ENCODE measurements around the gene TTC38.
"Not testable (repeated sequence)": the region's sequence is repeated elsewhere in the genome, so short reads cannot be mapped to it uniquely, and the experiment has no call there.

The TTC38 gene

GRCh38 chr22:46297151-46297812 lies 29.5 kb downstream of the TTC38 start:
- DNase-seq = peak; percentile 50

GRCh38 chr22:46299101-46299500 lies 31.3 kb downstream of the TTC38 start:
- no peak for DNase-seq

GRCh38 chr22:46300491-46300890 lies 32.7 kb downstream of the TTC38 start:
- no peak for DNase-seq

GRCh38 chr22:46303347-46303965 lies 35.6 kb downstream of the TTC38 start:
- DNase-seq = no peak

GRCh38 chr22:46308283-46308988 lies 40.6 kb downstream of the TTC38 start:
- no peak for DNase-seq

GRCh38 chr22:46309526-46310085 lies 41.8 kb downstream of the TTC38 start:
- DNase-seq = no peak

- no peak for DNase-seq
Observed at GRCh38 chr22:46312056-46312455, 44.2 kb downstream of the TTC38 start.

- DNase-seq = not testable (repeated sequence)
Observed at GRCh38 chr22:46312848-46313247, 45.0 kb downstream of the TTC38 start.

GRCh38 chr22:46315976-46316375 lies 48.2 kb downstream of the TTC38 start:
- DNase-seq = no peak

GRCh38 chr22:46317646-46318045 lies 49.8 kb downstream of the TTC38 start:
- DNase-seq = no peak

GRCh38 chr22:46318576-46318975 lies 50.8 kb downstream of the TTC38 start:
- DNase-seq = no peak

- no peak for DNase-seq
Observed at GRCh38 chr22:46319319-46319718, 51.5 kb downstream of the TTC38 start.

- no peak for DNase-seq
Observed at GRCh38 chr22:46320166-46320710, 52.4 kb downstream of the TTC38 start.

GRCh38 chr22:46320716-46321386 lies 53.0 kb downstream of the TTC38 start:
- no peak for DNase-seq

- DNase-seq = no peak
Observed at GRCh38 chr22:46322711-46323110, 54.9 kb downstream of the TTC38 start.

GRCh38 chr22:46323162-46323561 lies 55.4 kb downstream of the TTC38 start:
- no peak for DNase-seq

GRCh38 chr22:46326066-46326680 lies 58.4 kb downstream of the TTC38 start:
- no peak for DNase-seq

GRCh38 chr22:46327691-46328465 lies 60.1 kb downstream of the TTC38 start:
- no peak for DNase-seq

GRCh38 chr22:46328797-46329196 lies 61.0 kb downstream of the TTC38 start:
- no peak for DNase-seq

GRCh38 chr22:46329616-46330015 lies 61.8 kb downstream of the TTC38 start:
- DNase-seq = no peak

GRCh38 chr22:46330426-46330825 lies 62.6 kb downstream of the TTC38 start:
- DNase-seq = no peak

GRCh38 chr22:46331496-46331895 lies 63.7 kb downstream of the TTC38 start:
- no peak for DNase-seq

Data from stimulated activated CD8-positive, alpha-beta memory T cell treated with anti-CD3 and anti-CD28 coated beads, Interleukin-4, amount 100 ng/mL, for 48 hours (primary cell).